NCI-H82 treated with DMSO at 0.1 percent for 48 hours (cell line): ENCODE results near the gene AXL.
"Not testable (repeated sequence)": the region's sequence is repeated elsewhere in the genome, so short reads cannot be mapped to it uniquely, and the experiment has no call there.

Source experiments
- DNase-seq: peaks from one replicate; lab custom pipeline; 2025; ENCODE audit not compliant: unreplicated experiment; lab: John Stamatoyannopoulos, UW

The AXL gene

GRCh38 chr19:41206456-41206855 lies 12.6 kb upstream of the AXL start:
- DNase-seq: no peak

DNA sequence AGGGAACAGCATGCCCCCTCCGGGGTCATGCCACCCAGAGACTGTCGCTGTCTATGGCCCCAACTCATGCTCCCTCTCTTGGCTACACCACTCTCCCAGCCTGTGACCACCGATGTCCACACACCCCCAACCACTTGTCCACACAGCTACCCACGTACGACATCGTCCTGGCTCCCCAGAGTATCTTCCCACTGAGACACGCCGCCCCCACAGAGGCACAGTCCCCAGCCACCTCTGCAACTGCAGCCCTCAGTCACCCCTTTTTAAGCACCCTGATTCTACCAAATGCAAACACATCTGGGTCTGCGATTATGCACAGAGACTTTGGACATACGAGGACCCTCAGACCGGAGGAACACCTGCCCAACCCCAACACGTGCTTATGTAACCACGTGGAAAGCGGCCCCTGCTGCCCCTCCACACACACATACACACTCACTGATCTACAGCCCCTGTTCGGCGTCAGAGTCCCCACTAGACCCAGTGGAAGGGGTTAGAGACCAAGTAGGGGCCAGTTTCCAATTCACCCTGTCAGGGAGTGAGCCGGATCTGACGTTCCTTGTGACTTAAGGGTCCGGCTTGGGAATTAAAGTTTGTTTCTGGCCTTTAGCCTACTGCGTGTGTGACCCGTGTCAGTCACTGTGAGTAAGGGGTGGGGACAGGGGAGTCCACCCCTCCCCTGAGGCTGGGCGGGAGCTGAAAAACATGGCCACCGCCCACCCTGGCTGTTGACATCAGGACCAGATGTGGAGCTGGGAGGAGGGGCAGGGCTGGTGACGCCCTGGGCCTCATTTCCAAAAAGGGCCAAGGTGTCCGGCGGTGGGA lies 11.9 kb upstream of the AXL start:
- DNase-seq: no peak

DNA sequence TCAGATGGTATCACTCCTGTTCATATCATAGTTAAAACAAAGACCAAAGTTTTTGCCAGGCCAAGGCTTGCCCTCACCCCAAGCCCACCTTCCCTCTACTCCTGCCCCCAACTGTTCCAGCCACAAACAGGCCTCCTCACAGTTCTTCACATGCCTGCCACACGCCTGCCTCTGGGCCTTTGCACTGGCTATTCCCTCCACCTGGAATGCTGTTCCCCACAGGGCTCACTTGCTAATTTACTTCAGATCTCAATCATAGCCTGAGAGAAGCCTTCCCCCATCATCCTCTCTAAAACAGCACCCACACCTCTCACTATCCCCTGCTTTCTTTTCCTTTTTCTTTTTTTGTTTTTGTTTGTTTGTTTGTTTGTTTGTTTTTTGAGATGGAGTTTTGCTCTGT lies 4.9 kb upstream of the AXL start:
- no peak for DNase-seq

- no peak for DNase-seq
These were observed 1.3 kb upstream of the AXL start for GRCh38 chr19:41217741-41218140.

- DNase-seq: no peak
These were observed 791 bp upstream of the AXL start for GRCh38 chr19:41218249-41218614.

DNA sequence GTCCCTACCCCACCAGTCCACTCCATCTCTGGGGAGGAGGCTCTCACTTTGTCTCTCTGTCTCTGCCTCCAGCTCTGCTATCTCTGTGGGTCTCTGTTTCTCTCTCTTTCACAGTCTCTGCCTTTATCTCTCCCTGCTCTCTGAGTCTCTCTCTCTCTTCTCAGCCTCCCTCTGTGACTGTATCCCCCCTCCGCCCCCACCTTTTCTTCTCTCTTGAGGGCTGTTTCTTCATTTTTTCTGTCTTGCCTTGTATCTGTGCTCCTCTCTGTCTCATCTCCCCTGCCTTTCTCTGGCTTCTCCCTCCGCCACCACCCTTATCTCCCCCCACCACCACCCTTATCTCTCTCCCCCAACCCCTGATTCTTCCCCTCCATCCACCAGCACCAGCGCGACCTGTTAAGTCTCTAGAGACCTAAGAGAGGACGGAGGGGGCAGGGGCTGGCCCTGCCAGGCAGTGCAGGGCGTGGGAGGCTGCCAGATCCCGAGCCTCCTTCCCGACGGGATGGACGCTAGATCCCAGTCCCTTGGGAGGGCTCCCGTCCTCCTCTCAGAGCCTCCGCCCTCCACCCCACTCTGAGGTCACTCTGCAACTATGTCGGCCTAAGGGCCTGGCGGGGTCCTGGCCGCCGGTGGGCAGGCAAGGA lies 1.0 kb downstream of the AXL start:
- no peak for DNase-seq

DNA sequence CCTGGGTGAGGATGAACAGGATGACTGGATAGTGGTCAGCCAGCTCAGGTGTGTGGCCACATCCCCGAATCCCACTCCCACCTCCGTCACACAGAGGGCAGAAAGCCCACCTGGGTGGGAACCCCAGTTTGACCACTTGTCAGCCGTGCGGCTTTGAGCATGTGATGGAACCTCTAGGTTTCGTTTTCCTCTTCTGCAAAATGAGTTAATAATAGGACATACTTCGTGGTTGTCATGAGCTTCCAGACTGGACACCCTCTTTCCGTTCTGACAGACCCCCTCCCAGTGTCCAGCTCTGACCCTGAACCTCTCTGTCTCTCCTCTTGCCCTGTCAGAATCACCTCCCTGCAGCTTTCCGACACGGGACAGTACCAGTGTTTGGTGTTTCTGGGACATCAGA lies 1.8 kb downstream of the AXL start:
- DNase-seq: no peak

DNA sequence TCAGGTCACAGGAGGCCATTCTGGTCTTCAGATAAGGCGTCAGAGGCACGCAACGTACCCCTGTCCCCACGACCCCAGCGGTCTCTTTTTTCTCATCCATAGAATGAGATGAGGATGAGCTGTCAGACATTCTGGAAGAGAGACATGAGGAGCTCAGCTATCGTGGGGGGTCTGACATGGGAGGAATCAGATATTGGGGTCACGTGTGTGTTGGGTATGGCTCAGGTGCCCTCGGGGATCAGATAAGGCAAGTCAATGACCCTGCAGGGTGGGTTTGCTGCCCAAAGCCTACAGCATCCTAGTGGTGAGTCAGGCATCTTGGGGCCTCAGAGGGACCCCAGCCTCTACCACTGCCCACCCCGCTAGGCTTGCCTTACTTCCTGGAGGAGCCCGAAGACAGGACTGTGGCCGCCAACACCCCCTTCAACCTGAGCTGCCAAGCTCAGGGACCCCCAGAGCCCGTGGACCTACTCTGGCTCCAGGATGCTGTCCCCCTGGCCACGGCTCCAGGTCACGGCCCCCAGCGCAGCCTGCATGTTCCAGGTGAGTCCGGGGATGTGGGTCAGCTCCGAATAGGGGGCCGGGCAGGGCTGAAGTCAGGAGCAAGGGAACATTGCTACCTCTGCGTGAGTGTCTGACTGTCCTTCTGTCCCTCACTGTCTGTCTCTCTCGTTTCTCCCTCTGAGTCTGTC lies 2.6 kb downstream of the AXL start:
- DNase-seq: no peak

GRCh38 chr19:41222240-41222639 lies 3.2 kb downstream of the AXL start:
- DNase-seq: no peak

DNA sequence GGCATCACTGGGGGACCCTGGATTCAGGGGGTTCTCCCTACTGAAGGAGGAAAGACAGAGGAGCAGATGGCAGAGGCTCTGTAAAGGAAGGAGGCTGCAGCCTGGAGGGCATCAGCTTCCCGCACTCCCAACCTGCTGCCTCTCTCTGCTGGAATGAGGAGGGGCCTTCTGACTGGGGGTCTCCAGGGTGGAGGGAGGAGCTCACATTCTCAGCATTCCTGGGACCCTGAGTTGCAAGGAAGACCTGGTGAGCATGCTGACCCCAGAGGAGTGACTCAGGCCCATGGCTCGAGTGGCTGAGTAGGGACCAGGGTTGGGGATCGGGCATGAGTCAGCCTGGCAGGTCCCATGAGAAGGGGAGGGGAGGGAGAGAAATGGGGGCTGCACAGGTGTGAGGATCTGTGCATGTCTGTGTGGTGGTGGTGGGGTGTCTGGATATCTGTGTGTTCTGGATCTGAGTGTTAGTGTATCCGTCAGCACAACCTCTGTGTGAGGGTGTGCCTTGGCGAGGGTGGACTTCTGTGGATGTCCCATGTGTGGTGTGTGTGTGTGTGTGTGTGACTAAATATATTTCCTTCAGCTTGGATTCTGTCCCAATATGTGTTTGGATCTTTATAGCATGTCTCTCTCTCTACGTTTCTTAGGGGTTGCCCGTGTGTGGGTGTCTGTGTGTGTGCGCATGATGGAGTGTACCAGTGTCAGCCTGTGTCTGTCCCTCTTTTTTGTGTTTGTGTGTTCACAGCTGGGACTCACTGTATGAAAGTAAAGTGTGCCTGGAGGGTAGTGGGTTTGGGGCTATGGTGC lies 4.6 kb downstream of the AXL start:
- DNase-seq: no peak

GRCh38 chr19:41224632-41225031 lies 5.6 kb downstream of the AXL start:
- no peak for DNase-seq

GRCh38 chr19:41225238-41226052 lies 6.4 kb downstream of the AXL start:
- no peak for DNase-seq

GRCh38 chr19:41226053-41226873 lies 7.2 kb downstream of the AXL start:
- no peak for DNase-seq

DNA sequence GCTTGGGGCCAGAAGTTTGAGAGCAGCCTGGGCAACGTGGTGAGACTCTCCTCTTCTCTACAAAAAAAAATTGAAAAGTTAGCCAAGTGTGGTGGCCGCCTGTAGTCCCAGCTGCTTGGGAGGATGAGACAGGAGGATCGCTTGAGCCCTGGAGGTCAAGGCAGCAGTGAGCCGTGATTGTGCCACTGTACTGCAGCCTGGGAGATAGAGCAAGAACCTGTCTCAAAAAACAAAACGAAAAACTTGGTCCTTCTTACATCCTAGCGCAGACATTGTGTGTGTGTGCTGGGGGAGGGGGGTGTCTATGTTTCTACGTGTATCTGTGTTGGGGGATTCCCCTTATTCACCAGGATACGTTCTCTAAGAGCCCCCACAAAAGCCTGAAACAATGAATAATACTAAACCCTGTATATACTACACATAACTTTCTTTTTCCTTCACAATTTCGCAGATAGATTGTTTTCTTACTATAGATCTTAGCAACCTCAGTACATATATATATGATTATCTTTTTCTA lies 7.9 kb downstream of the AXL start:
- no peak for DNase-seq

DNA sequence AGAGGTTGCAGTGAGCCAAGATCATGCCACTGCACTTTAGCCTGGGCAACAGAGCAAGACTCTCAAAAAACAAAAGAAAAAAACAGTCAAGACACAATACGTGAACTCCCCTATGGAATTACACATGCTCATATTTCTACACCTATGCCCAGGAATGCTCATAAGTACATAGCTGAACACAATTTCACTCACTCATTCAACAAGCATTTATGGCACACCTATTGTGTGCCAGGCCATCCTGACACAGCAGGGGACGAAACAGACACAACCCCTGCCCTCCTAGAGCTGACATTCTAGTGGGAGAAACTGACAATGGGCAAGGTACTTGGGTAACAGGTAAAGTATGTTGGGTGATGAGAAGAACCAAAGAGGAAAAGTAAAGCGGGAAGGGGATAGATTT lies 9.5 kb downstream of the AXL start:
- no peak for DNase-seq

GRCh38 chr19:41229338-41229737 lies 10.3 kb downstream of the AXL start:
- DNase-seq: not testable (repeated sequence)

DNA sequence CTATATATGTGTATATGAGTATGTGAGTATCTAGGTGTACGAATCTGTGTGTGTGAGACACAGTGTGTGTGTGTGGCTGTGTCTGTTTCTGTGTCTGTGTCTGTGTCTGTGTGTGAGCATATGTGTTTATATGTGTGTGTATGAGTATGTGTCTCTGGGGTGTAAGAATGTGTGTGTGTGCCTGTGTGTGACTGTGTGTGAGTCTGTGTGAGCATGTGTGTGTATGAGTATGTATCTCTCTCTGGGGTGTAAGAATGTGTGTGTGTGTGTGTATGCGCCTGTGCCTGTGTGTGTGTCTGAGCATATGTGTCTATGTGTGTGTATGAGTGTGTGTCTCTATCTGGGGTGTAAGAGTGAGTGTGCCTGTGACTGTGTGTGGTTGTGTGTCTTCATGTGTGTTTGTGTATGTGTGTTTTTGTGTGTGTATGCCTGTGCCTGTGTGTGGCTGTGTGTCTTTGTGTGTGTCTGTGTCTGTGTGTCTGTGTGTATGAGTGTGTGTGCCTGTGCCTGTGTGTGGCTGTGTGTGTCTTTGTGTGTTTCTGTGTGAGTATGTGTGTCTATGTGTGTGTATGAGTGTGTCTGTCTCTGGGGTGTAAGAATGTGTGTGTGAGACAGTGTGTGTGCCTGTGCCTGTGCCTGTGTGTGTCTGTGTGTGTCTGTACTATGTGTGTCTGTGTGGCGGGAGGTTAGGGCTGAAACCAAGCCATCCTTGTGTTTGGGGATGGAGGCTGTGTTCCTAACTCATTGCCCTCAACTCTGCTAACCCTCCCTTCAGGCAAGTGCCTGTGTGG lies 11.2 kb downstream of the AXL start:
- DNase-seq: no peak

DNA sequence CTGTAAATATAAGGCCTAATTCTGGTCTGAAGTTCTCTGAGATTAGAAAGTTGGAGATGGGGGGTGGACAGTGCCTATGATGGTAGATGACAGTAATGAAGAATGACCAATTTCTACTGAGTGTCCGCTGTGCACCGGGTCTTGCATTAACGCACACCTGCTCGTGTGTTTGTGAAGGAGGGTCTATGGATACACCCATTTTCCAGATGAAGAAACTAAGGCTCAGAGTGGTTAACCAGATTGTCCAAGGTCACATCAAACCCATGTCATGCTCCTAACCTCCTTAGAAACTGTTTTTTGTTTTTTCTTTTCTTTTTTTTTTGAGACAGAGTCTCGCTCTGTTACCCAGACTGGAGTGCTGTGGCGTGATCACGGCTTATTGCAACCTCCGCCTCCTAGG lies 13.7 kb downstream of the AXL start:
- DNase-seq: no peak
